Umbilical cord (tissue), 2 donors: ENCODE results near the gene PAQR7. TPM values are rescaled to one million over a fixed set of nuclear protein-coding genes. Genes with fewer than 3 reads are reported as not detected.
A peak's percentile ranks its signal among the peaks of the same experiment; 100 is the strongest.
"Not testable (repeated sequence)": the region's sequence is repeated elsewhere in the genome, so short reads cannot be mapped to it uniquely, and the experiment has no call there.

ENCODE experiments used
- DNase-seq: peaks from one replicate; pipeline ENCODE4 v3.0.0-alpha.2; 2015; ENCODE audit warnings: low spot score
- total RNA-seq: library from RNA; depleted of rRNA; stranded (reverse); fragments of >200 nt; gene quantifications from one replicate; pipeline ENCODE4 v1.2.3, GENCODE V29; 2014; ENCODE audit warnings: low replicate concordance; ENCODE audit not compliant: insufficient read depth

The PAQR7 gene
- total RNA-seq, 1 donor from 2014 or later: 9.6 TPM

DNA sequence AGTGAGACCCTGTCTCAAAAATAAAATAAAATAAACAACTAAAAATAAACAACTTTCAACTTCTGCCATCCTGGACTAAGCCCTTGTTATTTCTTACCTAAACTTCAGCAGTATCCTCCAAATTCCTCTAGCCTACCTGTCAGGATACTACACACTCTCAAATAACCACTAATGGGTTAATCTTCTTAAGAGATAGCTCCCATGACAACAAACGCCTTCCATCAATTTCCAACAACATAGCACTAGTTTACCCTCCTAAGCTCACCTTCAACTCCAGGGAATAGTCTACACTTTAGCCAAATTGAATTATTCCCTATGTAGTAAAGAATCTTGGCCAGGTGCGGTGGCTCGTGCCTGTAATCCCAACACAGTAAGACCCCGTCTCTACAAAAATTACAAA, 27.6 kb downstream of the PAQR7 start:
- DNase-seq: no peak

DNA sequence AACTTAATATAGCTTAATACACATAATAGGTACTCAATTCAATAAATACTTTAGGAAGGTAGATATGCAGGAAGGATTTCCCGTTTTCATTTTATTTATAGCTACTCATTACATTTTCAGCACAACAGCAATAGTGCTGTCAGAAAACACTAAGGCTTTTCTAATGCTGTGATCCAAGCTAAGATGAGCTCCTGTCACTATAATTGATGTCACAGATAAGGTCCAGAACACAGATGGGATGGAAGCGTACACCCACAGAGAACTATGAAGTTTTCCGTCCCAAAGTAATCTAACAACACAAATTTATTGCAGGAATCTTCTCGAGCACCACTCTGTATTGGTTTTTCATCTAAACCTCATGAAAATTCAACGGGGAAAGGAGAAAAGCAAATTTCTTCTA, 29.8 kb downstream of the PAQR7 start:
- no peak for DNase-seq

GRCh38 chr1:25844536-25845337, 30.8 kb downstream of the PAQR7 start:
- DNase-seq: no peak

- DNase-seq: no peak
These were observed 32.0 kb downstream of the PAQR7 start for GRCh38 chr1:25843483-25843882.

- not testable (repeated sequence) for DNase-seq
These were observed 35.7 kb downstream of the PAQR7 start for GRCh38 chr1:25839808-25840207.

DNA sequence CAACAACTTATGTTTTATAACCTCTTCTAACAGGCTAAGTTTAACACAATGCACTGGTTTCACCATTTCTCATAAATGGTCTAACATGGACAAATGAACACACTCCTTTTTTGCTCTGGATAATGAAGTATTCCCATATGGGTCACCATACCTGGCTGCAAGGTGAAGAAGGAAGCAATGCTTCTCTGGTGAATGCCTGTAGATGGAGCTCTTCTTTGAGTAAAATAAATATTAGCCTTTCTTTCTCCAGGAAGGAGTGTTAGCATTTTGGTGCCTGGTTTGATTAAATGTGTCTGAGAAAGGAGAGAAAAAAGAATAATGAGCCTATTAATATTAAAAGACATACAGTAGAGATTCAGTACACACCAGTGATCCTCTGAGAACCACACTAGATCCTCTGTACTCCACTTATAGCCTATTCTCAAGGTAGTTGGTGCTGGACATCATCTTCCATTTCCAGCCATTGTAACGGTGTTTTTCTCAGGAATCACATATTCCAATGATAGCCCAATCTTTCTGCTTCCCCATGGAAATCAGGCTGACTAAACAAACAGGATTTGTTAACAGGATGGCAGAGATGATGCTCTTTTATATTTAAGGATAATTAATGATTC, 38.1 kb downstream of the PAQR7 start:
- DNase-seq: no peak

DNA sequence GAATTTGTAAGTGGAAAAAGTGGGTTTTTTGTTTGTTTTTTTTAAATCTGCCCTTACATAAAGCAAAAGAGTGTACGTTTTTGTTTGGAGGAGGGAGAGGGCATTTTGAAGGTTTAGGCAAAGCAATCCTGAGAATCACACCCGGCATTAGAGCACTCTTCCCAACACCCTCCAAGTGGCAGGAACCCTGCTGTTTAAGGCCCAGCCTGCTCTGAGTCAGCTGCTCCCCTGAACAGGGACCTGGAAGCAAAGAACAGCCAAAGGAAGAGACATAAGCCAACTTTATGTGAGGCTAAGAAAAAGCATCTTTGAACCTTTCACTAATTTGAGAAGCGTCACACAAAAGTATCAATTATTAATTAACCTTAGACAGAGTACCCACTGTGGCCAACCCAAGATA, 38.8 kb downstream of the PAQR7 start:
- no peak for DNase-seq

GRCh38 chr1:25834894-25835293, 40.6 kb downstream of the PAQR7 start:
- DNase-seq: no peak

DNA sequence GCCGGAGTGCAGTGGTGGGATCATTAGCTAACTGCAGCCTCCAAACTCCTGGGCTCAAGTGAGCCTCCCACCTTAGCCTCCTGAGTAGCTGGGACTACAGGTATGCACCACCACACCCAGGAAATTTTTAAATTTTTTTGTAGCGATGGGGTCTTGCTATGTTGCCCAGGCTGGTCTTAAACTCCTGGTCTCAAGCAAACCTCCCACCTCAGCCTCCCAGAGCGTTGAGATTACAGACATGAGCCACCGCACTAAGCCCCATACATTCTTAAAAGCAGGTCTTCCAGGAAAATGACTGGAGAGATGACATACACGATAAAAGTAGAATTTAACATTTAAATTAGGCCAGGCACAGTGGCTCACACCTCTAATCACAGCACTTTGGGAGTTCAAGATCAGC, 42.4 kb downstream of the PAQR7 start:
- no peak for DNase-seq

- no peak for DNase-seq
These were observed 43.0 kb downstream of the PAQR7 start for GRCh38 chr1:25832336-25833037.

- no peak for DNase-seq
These were observed 43.8 kb downstream of the PAQR7 start for GRCh38 chr1:25831569-25832196.

GRCh38 chr1:25829046-25829445, 46.5 kb downstream of the PAQR7 start:
- DNase-seq: no peak

GRCh38 chr1:25828491-25828890, 47.0 kb downstream of the PAQR7 start:
- no peak for DNase-seq

GRCh38 chr1:25826571-25826970, 48.9 kb downstream of the PAQR7 start:
- DNase-seq: no peak

DNA sequence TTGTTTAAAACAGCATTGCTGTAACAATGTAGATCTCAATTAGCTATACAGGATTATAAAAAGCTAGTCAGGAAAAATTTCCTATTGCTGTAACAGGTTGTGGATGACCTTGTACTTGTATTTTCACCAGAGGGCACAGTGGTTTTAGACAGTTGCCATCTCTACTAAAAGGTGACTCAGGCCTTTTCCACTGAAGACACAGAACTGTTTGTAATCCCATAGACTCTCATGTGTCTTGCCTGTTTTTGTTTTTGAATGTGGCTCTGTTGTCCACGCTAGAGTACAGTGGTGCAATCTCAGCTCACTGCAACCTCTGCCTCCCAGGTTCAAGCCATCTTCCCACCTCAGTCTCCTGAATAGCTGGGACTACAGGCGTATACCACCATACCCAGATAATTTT, 49.9 kb downstream of the PAQR7 start:
- no peak for DNase-seq

DNA sequence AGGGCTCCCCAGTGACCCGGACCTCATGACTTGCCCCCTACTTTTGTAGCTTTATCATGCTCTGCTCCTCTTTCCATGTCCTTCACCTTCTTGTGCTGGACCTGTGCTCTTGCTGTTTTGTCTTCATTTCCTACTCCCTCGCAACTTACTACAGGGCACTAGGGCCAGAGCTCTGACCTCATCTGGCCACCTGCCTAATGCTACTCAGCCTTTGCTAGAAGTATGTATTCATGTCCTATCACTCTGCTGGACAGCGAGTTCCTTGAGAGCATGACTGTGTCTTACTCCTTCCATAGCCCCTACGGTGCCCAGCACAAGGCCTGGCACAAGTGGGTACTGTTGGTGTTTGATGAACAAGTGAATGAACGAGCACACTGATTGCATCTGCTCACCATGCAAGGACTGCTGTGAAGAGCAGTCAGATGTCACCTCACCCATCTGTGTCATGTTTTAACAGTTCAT, 53.8 kb downstream of the PAQR7 start:
- no peak for DNase-seq

DNA sequence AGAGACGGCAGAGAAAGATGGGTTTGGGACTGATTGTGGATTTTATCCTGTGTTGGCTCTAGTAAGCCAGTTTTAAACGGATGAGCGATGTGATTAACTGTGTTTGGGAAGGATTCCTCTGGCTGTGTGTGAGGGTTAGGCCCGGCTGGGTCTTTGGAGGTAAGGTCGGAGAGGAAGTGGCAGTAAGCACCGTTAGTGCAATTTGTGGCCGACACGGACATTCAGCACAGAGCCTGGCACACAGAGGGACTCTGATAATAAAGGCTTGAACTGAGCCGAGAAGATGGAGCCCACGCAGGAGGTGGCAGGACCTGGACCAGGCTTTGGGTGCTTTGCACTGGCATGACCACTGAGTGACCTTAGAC, 54.4 kb downstream of the PAQR7 start:
- DNase-seq: no peak

GRCh38 chr1:25820247-25821111, 55.0 kb downstream of the PAQR7 start:
- peak; percentile 49 for DNase-seq

DNA sequence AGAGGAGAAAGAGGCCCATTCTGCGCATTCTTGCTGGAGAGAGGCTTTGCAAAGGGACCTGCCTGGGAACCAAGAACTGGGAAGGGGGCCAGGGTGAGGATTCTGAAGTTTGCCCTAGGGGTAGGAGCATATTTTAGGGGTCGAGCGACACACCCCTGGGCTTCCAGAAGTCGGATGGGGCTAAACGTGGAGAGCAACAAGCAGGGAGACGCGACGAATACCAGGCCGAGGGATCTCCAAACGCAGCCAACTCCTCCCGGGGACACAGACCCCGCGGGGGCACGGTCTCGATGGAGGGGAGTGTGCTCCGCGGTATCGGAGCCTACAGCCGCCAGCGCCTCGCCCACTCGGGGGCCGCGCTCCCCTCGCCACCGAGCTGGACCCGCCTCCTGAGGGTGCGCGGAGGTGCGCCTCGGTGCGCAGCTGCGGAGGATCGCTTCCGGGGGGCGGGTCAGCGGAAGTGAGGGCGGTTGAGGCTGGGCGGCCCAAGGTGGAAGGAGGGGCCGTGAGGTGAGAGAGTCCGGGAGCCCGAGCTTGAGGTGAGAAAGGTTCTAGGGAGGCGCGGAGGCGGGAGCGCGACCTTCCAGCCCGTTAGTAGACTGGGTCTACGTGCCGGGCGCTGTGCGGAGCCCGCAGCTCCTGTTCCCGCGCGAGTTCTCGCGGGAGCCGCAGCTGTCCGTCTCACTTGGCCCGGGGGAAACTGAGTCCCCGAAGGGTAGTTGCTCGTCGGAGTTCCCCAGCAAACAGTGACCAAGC, 55.8 kb downstream of the PAQR7 start, which contains the start of gene MTFR1L:
Gene MTFR1L (plus strand): TSS at position 464 of the 756 bp plus-strand sequence. CDS start 3,151 bp downstream, outside the sequence.
- DNase-seq: peak; percentile 94

GRCh38 chr1:25818569-25818968, 56.9 kb downstream of the PAQR7 start:
- DNase-seq: no peak
